Tibial nerve (tissue), 3 donors: ENCODE data around the gene SLAMF9.
"Not testable (repeated sequence)": the region's sequence is repeated elsewhere in the genome, so short reads cannot be mapped to it uniquely, and the experiment has no call there.

ENCODE experiments used
- CTCF ChIP-seq, 5 experiments: fragments of 200-600 bp in 3 of 5; fragments of 450-650 bp in 2 of 5; sonication (generic) in 3 of 5; IDR thresholded peaks; one replicate each; pipeline ENCODE4 v1.5.1; 2016 to 2019; ENCODE audit warnings: antibody characterized with exemption in 5 of 5, mild to moderate bottlenecking in 3 of 5, moderate library complexity in 2 of 5
- POLR2A ChIP-seq, 2 donors: fragments of 450-650 bp; IDR thresholded peaks; one replicate each; pipeline ENCODE4 v1.6.1; 2017; ENCODE audit warnings: antibody characterized with exemption in 2 of 2, mild to moderate bottlenecking in 2 of 2, moderate library complexity in 2 of 2

DNA sequence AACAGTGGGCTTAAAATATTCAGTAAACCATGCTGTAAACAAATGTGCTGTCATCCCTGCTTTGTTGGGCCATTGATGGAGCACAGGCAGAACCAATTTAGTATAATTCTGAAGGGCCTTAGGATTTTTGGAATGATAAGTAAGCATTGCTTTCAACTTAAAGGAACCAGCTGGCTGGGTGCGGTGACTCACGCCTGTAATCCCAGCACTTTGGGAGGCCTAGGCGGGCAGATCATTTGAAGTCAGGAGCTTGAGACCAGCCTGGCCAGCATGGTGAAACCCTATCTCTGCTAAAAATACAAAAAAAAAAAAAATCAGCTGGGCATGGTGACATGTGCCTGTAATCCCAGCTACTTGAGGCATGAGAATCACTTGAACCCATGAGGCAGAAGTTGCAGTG lies 50.0 kb downstream of the SLAMF9 start:
- TF ChIP-seq POLR2A, CTCF (IDR thresholded peaks at IDR 0.05): not testable (repeated sequence)
